Neural cell (in vitro differentiated cells): ENCODE measurements around the gene ROGDI.

ENCODE experiments used
- CTCF ChIP-seq: fragments of 450-650 bp; IDR thresholded peaks from 2 replicates; pipeline ENCODE4 v1.5.1; 2014; ENCODE audit warnings: antibody characterized with exemption, mild to moderate bottlenecking, moderate library complexity; ENCODE audit not compliant: poor library complexity, severe bottlenecking
- EP300 ChIP-seq: fragments of 450-650 bp; conservative IDR thresholded peaks from 2 replicates; pipeline ENCODE4 v1.6.1; 2014; ENCODE audit warnings: antibody characterized with exemption, mild to moderate bottlenecking, moderate library complexity; ENCODE audit not compliant: poor library complexity, severe bottlenecking
- EZH2 ChIP-seq: fragments of 200-600, 300-800 bp; shearing (Covaris generic), sonication (generic); IDR thresholded peaks from 2 replicates; pipeline ENCODE4 v1.6.1; 2014; ENCODE audit warnings: antibody characterized with exemption, low read length, borderline replicate concordance, mild to moderate bottlenecking; ENCODE audit not compliant: insufficient read depth, poor library complexity, severe bottlenecking
- REST ChIP-seq: IDR thresholded peaks from 2 replicates; pipeline ENCODE4 v1.6.1; 2012; ENCODE audit warnings: borderline replicate concordance
- TAF1 ChIP-seq: IDR thresholded peaks from 2 replicates; pipeline ENCODE4 v1.6.1; 2012; ENCODE audit warnings: low read depth

DNA sequence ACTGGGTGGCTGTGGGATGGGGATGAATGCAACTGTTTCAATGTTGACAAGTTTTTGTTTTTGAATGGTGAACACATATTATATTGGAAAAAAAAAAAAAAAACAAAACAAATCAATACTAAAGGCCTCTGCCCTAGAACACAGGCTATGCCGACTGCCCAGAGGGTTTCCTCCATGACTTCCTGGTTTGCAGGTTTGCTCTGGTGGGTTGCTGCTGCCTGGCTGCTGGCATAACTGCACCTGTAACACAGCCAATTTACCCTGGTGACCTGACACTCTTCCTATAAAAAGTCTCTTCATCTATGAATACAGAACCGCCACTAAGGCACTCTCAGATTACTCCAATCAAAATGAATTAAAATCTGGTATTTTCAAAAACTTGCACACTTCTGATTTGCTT, 34.3 kb upstream of the ROGDI start:
- TF ChIP-seq EP300 = no peak
- TF ChIP-seq EZH2 = no peak
- no peak for TF ChIP-seq REST
- TF ChIP-seq CTCF = no peak
- no peak for TF ChIP-seq TAF1
